Activated CD4-positive, alpha-beta T cell treated with anti-CD3 and anti-CD28 coated beads, Interleukin-2, Interleukin-4, amounts not matched to agents 100 ng/mL and 50 ng/mL, durations not matched to agents 16 hours and 8 hours (primary cell): ENCODE measurements around the gene GMEB2.

ENCODE experiments used
- DNase-seq: peaks from one replicate; pipeline ENCODE4 v3.0.0-alpha.2; 2020; ENCODE audit warnings: low spot score

GMEB2 gene

GRCh38 chr20:63612276-63612931 lies 14.5 kb downstream of the GMEB2 start:
- DNase-seq = no peak

- DNase-seq = no peak
These were observed 15.3 kb downstream of the GMEB2 start for GRCh38 chr20:63611646-63612045.

GRCh38 chr20:63610581-63611435 lies 16.1 kb downstream of the GMEB2 start:
- DNase-seq = no peak

GRCh38 chr20:63606686-63607085 lies 20.2 kb downstream of the GMEB2 start:
- no peak for DNase-seq

GRCh38 chr20:63602321-63602720 lies 24.6 kb downstream of the GMEB2 start:
- DNase-seq = no peak

- DNase-seq = peak; percentile 6
These were observed 25.2 kb downstream of the GMEB2 start for GRCh38 chr20:63601679-63602078.

GRCh38 chr20:63599396-63600050 lies 27.4 kb downstream of the GMEB2 start:
- DNase-seq = no peak

- DNase-seq = no peak
These were observed 28.2 kb downstream of the GMEB2 start for GRCh38 chr20:63598479-63599395.

- no peak for DNase-seq
These were observed 29.0 kb downstream of the GMEB2 start for GRCh38 chr20:63597651-63598478.

GRCh38 chr20:63596423-63596822 lies 30.5 kb downstream of the GMEB2 start:
- no peak for DNase-seq

- DNase-seq = no peak
These were observed 31.3 kb downstream of the GMEB2 start for GRCh38 chr20:63595416-63596127.

- DNase-seq = no peak
These were observed 32.8 kb downstream of the GMEB2 start for GRCh38 chr20:63594043-63594561.

GRCh38 chr20:63592661-63593060 lies 34.2 kb downstream of the GMEB2 start:
- no peak for DNase-seq

- no peak for DNase-seq
These were observed 35.0 kb downstream of the GMEB2 start for GRCh38 chr20:63591786-63592355.

GRCh38 chr20:63591147-63591533 lies 35.8 kb downstream of the GMEB2 start:
- no peak for DNase-seq

GRCh38 chr20:63590218-63591146 lies 36.4 kb downstream of the GMEB2 start:
- no peak for DNase-seq

- no peak for DNase-seq
These were observed 37.4 kb downstream of the GMEB2 start for GRCh38 chr20:63589261-63590217.
